Endodermal cell (in vitro differentiated cells): ENCODE measurements around the gene PHAX. TPM values are rescaled to one million over a fixed set of nuclear protein-coding genes. Genes with fewer than 3 reads are reported as not detected.

Experiments
- DNase-seq: peaks from one replicate; pipeline ENCODE4 v3.0.0-alpha.2; 2017
- H3K27ac ChIP-seq: 2 replicates; pipeline ENCODE4 v1.5.1; 2013; ENCODE audit warnings: mild to moderate bottlenecking, low read depth, low read length, moderate library complexity
- H3K27me3 ChIP-seq: 2 replicates; pipeline ENCODE4 v1.6.1; 2013; ENCODE audit warnings: mild to moderate bottlenecking, low read length, moderate library complexity; ENCODE audit not compliant: insufficient read depth, control insufficient read depth, poor library complexity, severe bottlenecking
- H3K36me3 ChIP-seq: 2 replicates; pipeline ENCODE4 v1.7.0; 2013; ENCODE audit warnings: mild to moderate bottlenecking, low read length, moderate library complexity; ENCODE audit not compliant: control insufficient read depth, insufficient read depth
- H3K4me1 ChIP-seq: one replicate; pipeline ENCODE4 v1.7.0; 2013; ENCODE audit warnings: low read length; ENCODE audit not compliant: control insufficient read depth, insufficient read depth
- H3K4me3 ChIP-seq: 2 replicates; pipeline ENCODE4 v1.5.1; 2013; ENCODE audit warnings: mild to moderate bottlenecking, low read length, moderate library complexity
- H3K9ac ChIP-seq: 2 replicates; pipeline ENCODE4 v1.6.1; 2013; ENCODE audit warnings: mild to moderate bottlenecking, low read length, moderate library complexity; ENCODE audit not compliant: poor library complexity, severe bottlenecking; ENCODE audit errors: extremely low read depth
- H3K9me3 ChIP-seq: 2 replicates; pipeline ENCODE4 v1.6.1; 2013; ENCODE audit warnings: mild to moderate bottlenecking, low read length, moderate library complexity; ENCODE audit not compliant: control insufficient read depth
- H3K27ac Mint-ChIP-seq: 2 replicates; pipeline ENCODE4 v1.8.0; 2020; ENCODE audit warnings: mixed read lengths
- H3K27me3 Mint-ChIP-seq: 2 replicates; pipeline ENCODE4 v1.8.0; 2021; ENCODE audit warnings: mild to moderate bottlenecking, mixed read lengths; ENCODE audit not compliant: insufficient read depth
- H3K36me3 Mint-ChIP-seq: 2 replicates; pipeline ENCODE4 v1.8.0; 2020; ENCODE audit warnings: low read depth, mixed read lengths
- H3K4me1 Mint-ChIP-seq: 2 replicates; pipeline ENCODE4 v1.8.0; 2020; ENCODE audit warnings: mixed read lengths
- H3K4me3 Mint-ChIP-seq: 2 replicates; pipeline ENCODE4 v1.8.0; 2020; ENCODE audit warnings: mild to moderate bottlenecking, moderate library complexity, mixed read lengths
- H3K9me3 Mint-ChIP-seq: 2 replicates; pipeline ENCODE4 v1.8.0; 2020; ENCODE audit warnings: mild to moderate bottlenecking, mixed read lengths
- WGBS, 2 experiments: methylation state at CpG; one replicate each; pipeline versions ENCODE4 v1.1.5 to v1.1.7; 2013; ENCODE audit warnings: missing lambda C conversion rate in 2 of 2, mixed read lengths in 1 of 2; ENCODE audit not compliant: insufficient coverage in 1 of 2, insufficient read length in 1 of 2; 5-methylcytosine and 5-hydroxymethylcytosine counted together
- total RNA-seq, 2 donors: library from RNA; stranded (reverse); fragmentation: NEBNext Ultra II Directional in 1 of 2; extraction: Animal tissue kit (Norgen Biotek cat#: 25700) in 1 of 2; gene quantifications; 2 replicates in 1 of 2; 3 replicates in 1 of 2; pipeline ENCODE4 v1.2.1, GENCODE V29; 2021
- TF ChIP-seq, protein P1 (sequence below): fragments of 200-600 bp; sonication (generic); conservative IDR thresholded peaks from 2 replicates; pipeline ENCODE4 v1.5.0; 2021; ENCODE audit warnings: antibody characterized with exemption, mild to moderate bottlenecking

PHAX gene
- total RNA-seq, 2 donors from 2014 or later, result 49.9 to 54.1 TPM

DNA sequence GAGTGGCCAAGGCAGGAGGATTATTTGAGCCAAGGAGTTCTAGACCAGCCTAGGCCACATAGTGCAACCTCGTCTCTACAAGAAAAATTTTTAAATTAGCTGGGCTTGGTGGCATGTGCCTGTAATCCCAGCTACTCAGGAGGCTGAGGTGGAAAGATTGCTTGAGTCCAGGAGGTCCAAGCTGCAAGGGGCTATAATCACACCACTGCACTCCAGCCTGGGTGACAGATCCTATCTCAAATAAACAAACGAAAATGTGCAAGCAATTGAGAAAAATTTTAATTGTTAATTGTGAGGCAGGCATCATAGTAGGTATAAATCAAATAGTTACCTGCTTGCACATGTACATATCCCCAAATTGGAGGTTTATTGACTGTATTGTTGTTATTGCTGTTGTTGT lies 21.0 kb upstream of the PHAX start:
- Histone ChIP-seq H3K27me3 (no peaks in the 10 kb centered on the region), H3K9ac (no peak overlapping the region), H3K4me3 (no peak overlapping the region), H3K9me3 (no peaks in the 10 kb centered on the region), H3K36me3 (peaks cover 84% of the 10 kb centered on the region), H3K27ac (no peak overlapping the region), H3K4me1 (no peaks in the 10 kb centered on the region)
- no peak overlapping the region for H3K4me3 Mint-ChIP-seq
- TF ChIP-seq, protein P1, sequence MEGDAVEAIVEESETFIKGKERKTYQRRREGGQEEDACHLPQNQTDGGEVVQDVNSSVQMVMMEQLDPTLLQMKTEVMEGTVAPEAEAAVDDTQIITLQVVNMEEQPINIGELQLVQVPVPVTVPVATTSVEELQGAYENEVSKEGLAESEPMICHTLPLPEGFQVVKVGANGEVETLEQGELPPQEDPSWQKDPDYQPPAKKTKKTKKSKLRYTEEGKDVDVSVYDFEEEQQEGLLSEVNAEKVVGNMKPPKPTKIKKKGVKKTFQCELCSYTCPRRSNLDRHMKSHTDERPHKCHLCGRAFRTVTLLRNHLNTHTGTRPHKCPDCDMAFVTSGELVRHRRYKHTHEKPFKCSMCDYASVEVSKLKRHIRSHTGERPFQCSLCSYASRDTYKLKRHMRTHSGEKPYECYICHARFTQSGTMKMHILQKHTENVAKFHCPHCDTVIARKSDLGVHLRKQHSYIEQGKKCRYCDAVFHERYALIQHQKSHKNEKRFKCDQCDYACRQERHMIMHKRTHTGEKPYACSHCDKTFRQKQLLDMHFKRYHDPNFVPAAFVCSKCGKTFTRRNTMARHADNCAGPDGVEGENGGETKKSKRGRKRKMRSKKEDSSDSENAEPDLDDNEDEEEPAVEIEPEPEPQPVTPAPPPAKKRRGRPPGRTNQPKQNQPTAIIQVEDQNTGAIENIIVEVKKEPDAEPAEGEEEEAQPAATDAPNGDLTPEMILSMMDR, result no peak
- no peaks in the 10 kb centered on the region for H3K4me1 Mint-ChIP-seq
- H3K27me3 Mint-ChIP-seq, result no peaks in the 10 kb centered on the region
- 96 to 100% methylated on average over 1 to 2 of the region's 2 CpGs for WGBS, 2 experiments
- H3K27ac Mint-ChIP-seq, result no peak overlapping the region
- H3K9me3 Mint-ChIP-seq, result no peaks in the 10 kb centered on the region
- no peak for DNase-seq
- peaks cover 72% of the 10 kb centered on the region for H3K36me3 Mint-ChIP-seq

DNA sequence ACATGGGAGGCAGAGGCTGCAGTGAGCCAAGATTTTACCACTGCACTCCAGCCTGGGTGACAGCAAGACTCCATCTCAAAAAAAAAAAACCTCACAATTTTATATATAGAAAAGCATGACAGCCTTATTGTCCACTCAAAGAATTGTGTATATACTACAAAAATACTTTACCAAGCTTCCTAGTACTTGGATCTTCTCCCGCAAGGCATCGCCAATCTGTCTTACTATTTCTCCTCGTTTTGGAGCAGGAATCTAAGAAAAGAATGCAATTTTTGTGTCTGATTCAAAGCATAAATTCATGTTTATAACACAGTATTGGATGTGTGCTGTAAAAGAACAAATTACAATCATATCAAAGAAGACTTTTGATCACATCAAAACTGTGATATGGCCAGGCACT lies 17.0 kb upstream of the PHAX start:
- H3K4me1 Mint-ChIP-seq, result no peaks in the 10 kb centered on the region
- H3K36me3 ChIP-seq, result peaks cover 83% of the 10 kb centered on the region
- WGBS, 2 experiments, result 96 to 97% methylated on average over 3 of the region's 3 CpGs
- no peaks in the 10 kb centered on the region for H3K27me3 ChIP-seq
- H3K4me3 ChIP-seq, result no peak overlapping the region
- no peaks in the 10 kb centered on the region for H3K27me3 Mint-ChIP-seq
- no peak for DNase-seq
- peaks cover 4% of the 10 kb centered on the region for H3K9me3 Mint-ChIP-seq
- peaks cover 73% of the 10 kb centered on the region for H3K36me3 Mint-ChIP-seq
- TF ChIP-seq, protein P1, result no peak
- no peak overlapping the region for H3K9ac ChIP-seq
- H3K4me1 ChIP-seq, result no peaks in the 10 kb centered on the region
- H3K27ac ChIP-seq, result no peak overlapping the region
- H3K27ac Mint-ChIP-seq, result no peak overlapping the region
- H3K4me3 Mint-ChIP-seq, result no peak overlapping the region
- H3K9me3 ChIP-seq, result no peaks in the 10 kb centered on the region

DNA sequence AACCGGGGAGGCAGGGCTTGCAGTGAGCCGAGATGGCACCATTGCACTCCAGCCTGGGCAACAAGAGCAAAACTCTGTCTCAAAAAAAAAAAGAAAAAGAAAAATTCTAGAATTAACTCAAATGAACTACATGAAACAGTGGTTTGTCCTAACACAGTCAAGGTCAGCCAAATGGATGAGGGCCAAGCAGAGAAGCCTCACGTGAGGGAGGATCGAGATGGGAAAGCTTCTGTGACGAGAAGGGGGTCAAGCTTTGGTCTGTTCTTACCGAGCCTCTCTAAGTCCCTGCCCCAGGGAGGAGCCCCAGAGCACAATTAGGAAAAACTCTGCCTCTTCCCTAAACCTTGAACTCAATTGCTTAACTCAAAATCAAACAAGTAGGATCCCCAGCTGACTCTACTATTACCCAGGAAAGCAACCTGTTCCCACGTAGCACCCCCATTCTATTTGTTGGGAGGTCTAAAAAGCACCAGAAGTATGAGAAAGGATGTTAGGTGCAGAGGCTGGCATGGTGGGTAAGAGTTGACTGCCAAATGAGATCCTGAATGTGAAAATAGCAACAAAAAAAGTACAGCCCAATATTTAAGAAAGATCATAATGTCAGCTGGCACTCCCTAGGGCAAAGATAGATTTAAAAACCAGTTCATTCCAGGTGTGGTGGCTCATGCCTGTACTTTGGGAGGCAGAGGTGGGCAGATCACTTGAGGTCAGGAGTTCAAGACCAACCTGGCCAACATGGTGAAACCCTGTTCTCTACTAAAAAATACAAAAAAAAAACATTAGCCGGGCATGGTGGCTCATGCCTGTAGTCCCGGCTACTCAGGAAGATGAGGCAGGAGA lies 13.0 kb upstream of the PHAX start:
- Mint-ChIP-seq H3K4me1 (peaks cover 2% of the 10 kb centered on the region), H3K27ac (no peak overlapping the region), H3K4me3 (no peak overlapping the region), H3K27me3 (no peaks in the 10 kb centered on the region), H3K9me3 (peaks cover 27% of the 10 kb centered on the region), H3K36me3 (peaks cover 78% of the 10 kb centered on the region)
- 94 to 97% methylated on average over 6 to 9 of the region's 9 CpGs for WGBS, 2 experiments
- peaks cover 30% of the 10 kb centered on the region for H3K9me3 ChIP-seq
- no peaks in the 10 kb centered on the region for H3K4me1 ChIP-seq
- no peak overlapping the region for H3K9ac ChIP-seq
- H3K27me3 ChIP-seq, result no peaks in the 10 kb centered on the region
- TF ChIP-seq, protein P1, result no peak
- DNase-seq, result no peak
- no peak overlapping the region for H3K27ac ChIP-seq
- no peak overlapping the region for H3K4me3 ChIP-seq
- peaks cover 85% of the 10 kb centered on the region for H3K36me3 ChIP-seq
